GM12891 (cell line): ENCODE measurements around the gene GRM7.

Experiments
- PAX5 ChIP-seq: IDR thresholded peaks from 2 replicates; pipeline ENCODE4 v1.6.1; 2011; ENCODE audit warnings: low read length, moderate library complexity, mild to moderate bottlenecking; ENCODE audit not compliant: insufficient read depth, severe bottlenecking
- POLR2A ChIP-seq: IDR thresholded peaks from 2 replicates; pipeline ENCODE4 v1.6.1; 2011; ENCODE audit warnings: low read depth, low read length, control low read depth
- POLR2AphosphoS5 ChIP-seq: IDR thresholded peaks from 2 replicates; pipeline ENCODE4 v1.6.1; 2011; ENCODE audit warnings: low read depth, low read length, control low read depth
- POU2F2 ChIP-seq: IDR thresholded peaks from 2 replicates; pipeline ENCODE4 v1.6.1; 2011; ENCODE audit warnings: low read depth, mild to moderate bottlenecking, control low read depth, low read length, moderate library complexity
- SPI1 ChIP-seq: IDR thresholded peaks from 2 replicates; pipeline ENCODE4 v1.6.1; 2011; ENCODE audit warnings: low read depth, low read length, control low read depth
- TAF1 ChIP-seq: IDR thresholded peaks from 2 replicates; pipeline ENCODE4 v1.6.1; 2011; ENCODE audit warnings: low read depth, low read length, control low read depth

- TF ChIP-seq POLR2A (no peak), TAF1 (no peak), POLR2AphosphoS5 (no peak), PAX5 (no peak), SPI1 (no peak), POU2F2 (no peak)
Observed at GRCh38 chr3:7546253-7546652, 685.3 kb downstream of the GRM7 start.
